Astrocyte of the spinal cord (primary cell): Measurements from ENCODE around the gene COX20.
"Not testable (repeated sequence)": the region's sequence is repeated elsewhere in the genome, so short reads cannot be mapped to it uniquely, and the experiment has no call there.

Experiments
- DNase-seq: peaks from one replicate; pipeline ENCODE4 v3.0.0; 2011; ENCODE audit warnings: low read depth, low spot score
- H3K4me3 ChIP-seq: 2 replicates; pipeline ENCODE4 v1.5.1; 2011; ENCODE audit warnings: low read depth, mild to moderate bottlenecking, low read length, moderate library complexity
- CTCF ChIP-seq: IDR thresholded peaks from 2 replicates; pipeline ENCODE4 v1.5.1; 2012; ENCODE audit warnings: low read depth, mild to moderate bottlenecking, low read length, inconsistent platforms
- in situ Hi-C: cut with HindIII; loops from 2 replicates; pipeline ENCODE4 v1.10.0; 2017; ENCODE audit warnings: low sequenced_read_pairs

COX20 gene

GRCh38 chr1:244794071-244794470 is 41.4 kb upstream of the COX20 start:
- no peak for TF ChIP-seq CTCF
- no peak for DNase-seq
- no peak overlapping the region for H3K4me3 ChIP-seq
- in situ Hi-C loops = no loop called here

GRCh38 chr1:244794516-244794915 is 40.9 kb upstream of the COX20 start:
- DNase-seq, in situ Hi-C loops, H3K4me3 ChIP-seq: not testable (repeated sequence)

DNA sequence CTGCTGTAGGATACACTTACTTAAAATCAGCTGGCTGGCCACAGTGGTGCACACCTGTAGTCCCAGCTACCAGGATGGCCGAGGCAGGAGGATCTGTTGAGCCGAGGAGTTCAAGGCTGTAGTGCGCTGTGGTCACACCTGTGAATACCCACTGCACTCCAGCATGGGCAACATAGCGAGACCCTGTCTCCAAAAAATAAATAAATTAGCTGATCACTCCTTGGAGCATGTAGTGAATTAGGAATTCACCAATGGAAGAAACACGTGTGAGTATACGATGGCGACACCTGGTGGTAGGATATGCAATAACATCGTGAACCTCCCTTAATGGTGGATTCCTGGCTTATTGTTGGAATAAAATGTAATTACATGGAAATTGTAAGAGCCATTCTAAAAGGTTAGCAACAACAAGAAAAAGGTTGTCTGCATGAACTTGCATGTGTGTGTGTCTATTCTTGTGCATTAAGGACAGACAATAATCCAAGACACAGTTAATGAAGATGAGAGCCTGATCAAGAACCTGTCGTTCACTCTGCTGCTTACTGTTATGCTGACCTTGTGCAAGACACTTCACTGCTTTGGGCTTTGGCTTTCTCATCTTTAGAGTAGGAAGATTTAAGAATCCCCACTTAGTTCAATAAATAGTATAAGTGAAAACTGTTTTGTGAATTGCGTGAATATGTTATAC is 38.6 kb upstream of the COX20 start:
- peak; percentile 67 for DNase-seq
- peak; percentile 79 for TF ChIP-seq CTCF
- in situ Hi-C loops = no loop called here
- no peak overlapping the region for H3K4me3 ChIP-seq

DNA sequence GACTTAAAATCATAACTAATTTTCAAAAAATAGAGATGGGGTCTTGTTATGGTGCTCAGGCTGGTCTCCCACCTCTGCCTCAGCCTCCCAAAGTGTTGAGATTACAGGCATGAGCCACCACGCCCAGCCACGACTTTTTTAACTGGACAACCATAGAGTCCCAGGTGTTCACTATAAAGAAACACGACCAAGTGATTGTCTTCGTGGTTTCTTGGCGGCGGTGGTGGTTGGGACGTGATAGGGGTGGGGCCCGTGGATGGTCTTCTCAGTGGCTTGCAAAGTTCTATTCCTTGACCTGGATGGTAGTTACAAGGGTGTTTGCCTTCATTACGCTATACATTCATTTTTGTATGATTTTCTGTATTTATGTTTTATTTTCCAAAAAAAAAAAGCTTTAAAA is 34.6 kb upstream of the COX20 start:
- in situ Hi-C loops = no loop called here
- H3K4me3 ChIP-seq = no peak overlapping the region
- TF ChIP-seq CTCF = no peak
- no peak for DNase-seq

- peak; percentile 53 for TF ChIP-seq CTCF
- in situ Hi-C loops = no loop called here
- DNase-seq = peak; percentile 18
Measured at GRCh38 chr1:244801246-244801645, 34.2 kb upstream of the COX20 start.

DNA sequence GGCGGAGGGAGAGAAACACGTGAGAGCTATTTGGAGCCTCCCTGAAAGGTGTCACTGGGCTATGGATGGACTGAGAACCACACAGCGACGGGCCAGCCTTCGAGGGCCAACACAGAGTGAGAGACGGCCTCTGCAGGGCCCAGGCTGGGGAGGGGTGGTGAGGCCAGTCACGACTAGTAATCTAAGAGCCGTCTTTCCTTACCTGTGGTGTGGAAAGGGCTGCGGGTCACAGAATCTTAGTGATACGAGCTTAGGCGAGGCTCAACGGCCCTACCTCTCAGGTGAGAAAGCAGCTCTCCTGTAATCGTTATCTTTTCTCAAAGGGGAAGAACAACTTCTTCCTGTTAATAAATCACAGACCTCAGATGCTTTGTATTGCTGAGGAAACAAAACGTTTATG is 33.4 kb upstream of the COX20 start:
- in situ Hi-C loops = no loop called here
- H3K4me3 ChIP-seq = no peak overlapping the region
- DNase-seq = no peak
- TF ChIP-seq CTCF = no peak

More at GRCh38 chr1:244801246-244801645, 34.2 kb upstream of the COX20 start:
- H3K4me3 ChIP-seq = no peak overlapping the region

- no peak overlapping the region for H3K4me3 ChIP-seq
- in situ Hi-C loops = no loop called here
- no peak for TF ChIP-seq CTCF
- DNase-seq = no peak
Measured at GRCh38 chr1:244802556-244803239, 32.8 kb upstream of the COX20 start.
